ENCODE results near the gene LPXN. TPM values are rescaled to one million over a fixed set of nuclear protein-coding genes. Genes with fewer than 3 reads are reported as not detected.

The LPXN gene
- total RNA-seq, 1 experiment from 2014 or later: 2.1 TPM

DNA sequence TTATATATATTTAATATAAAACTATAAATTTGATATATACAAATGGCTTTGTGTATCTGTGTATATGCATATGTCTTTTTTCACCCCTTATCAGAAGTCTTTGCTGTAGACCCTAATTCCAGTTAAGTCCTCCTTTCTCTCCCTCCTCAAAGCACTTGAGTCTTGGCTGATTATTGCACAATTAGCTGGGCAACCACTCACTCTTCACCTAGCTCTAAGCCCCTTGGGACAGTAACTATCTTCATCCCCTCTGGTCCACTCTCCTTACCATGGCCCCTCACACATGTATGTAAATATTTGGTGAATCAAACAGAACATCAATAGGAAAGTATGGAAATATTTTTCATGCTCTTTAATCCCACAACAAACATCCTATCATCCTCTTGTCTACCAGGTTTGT is 66.8 kb downstream of the LPXN start (continued):
- TF ChIP-seq, protein P1, sequence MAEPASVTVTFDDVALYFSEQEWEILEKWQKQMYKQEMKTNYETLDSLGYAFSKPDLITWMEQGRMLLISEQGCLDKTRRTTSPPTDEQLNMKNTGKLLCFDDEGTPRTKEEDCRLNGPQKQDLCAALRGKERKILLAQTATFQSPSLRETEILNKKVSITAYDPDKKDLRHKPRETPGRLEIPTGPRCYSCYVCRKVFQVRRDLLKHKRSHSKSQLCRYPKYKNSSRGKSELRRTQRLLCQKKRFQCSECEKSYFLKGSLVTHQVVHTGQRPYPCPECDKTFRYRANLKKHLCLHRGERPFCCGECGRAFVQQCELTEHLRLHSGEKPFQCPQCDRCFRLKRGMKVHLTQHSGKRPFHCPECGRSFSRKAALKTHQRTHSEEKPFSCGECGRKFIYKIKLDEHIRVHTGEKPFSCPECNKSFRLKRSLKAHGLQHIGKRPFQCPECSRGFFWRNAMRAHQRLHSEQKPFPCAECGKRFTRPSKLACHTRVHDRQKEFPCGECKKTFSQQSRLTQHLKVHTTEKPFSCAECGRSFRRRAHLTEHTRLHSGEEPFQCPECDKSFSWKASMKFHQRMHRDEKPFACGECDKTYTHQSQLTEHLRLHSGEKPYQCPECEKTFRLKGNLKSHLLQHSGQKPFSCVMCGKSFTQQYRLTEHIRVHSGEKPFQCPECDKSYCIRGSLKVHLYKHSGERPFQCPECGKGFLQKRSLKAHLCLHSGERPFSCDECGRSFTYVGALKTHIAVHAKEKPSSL (CRISPR knock-in tag; conservative IDR thresholded peaks at IDR 0.05): no peak
- TF ChIP-seq MYBL2 (CRISPR knock-in tag; IDR thresholded peaks at IDR 0.05) (no peak), SMAD3 (CRISPR knock-in tag; IDR thresholded peaks at IDR 0.05; ENCODE audit: borderline replicate concordance) (no peak), OVOL2 (CRISPR knock-in tag; IDR thresholded peaks at IDR 0.05; ENCODE audit: borderline replicate concordance) (no peak)
- TF ChIP-seq, protein P2, sequence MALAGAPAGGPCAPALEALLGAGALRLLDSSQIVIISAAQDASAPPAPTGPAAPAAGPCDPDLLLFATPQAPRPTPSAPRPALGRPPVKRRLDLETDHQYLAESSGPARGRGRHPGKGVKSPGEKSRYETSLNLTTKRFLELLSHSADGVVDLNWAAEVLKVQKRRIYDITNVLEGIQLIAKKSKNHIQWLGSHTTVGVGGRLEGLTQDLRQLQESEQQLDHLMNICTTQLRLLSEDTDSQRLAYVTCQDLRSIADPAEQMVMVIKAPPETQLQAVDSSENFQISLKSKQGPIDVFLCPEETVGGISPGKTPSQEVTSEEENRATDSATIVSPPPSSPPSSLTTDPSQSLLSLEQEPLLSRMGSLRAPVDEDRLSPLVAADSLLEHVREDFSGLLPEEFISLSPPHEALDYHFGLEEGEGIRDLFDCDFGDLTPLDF (CRISPR knock-in tag; IDR thresholded peaks at IDR 0.05): no peak

DNA sequence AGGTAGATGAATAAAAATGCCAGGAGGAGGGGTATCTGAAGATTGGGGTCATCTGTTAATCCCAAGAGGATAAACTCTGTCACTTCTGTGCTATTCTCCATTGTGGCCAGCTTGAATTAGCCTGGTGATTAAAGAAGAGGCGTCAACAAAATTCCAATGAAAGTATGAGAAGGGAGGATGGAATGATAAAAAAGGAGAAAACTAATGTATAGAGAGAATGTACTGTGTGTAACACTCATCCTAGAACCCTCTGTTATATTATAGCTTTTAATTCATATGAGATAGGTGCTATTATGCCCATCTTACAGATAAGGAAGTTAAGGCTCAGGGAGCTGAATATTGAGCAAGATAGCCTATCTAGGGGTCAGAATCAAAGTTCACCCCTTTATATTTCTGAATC is 67.7 kb downstream of the LPXN start, which contains the start of gene OR5B21:
OR5B21 (minus strand) TSS at position 101 of the 400 bp plus-strand sequence; CDS start at position 101, 0 bp downstream.
- Mint-ChIP-seq H3K4me1 (peaks cover 13% of the 10 kb centered on the region), H3K27ac (no peak within 1 kb of the TSS), H3K9me3 (no peaks in the 10 kb centered on the region), H3K4me3 (no peak within 1 kb of the TSS), H3K27me3 (ENCODE audit: low read depth) (no peaks in the 10 kb centered on the region; the same call in 1 of the 2 replicates), H3K36me3 (no peaks in the 10 kb centered on the region)
- POLR2A ChIA-PET: no interaction called here
- DNase-seq (ENCODE audit: low spot score): no peak
- ATAC-seq: no peak
- CTCF ChIA-PET: interaction anchor here (0.9 kb wide), 1 partner anchor 551 kb away, joined by 3 read pairs; no protein-coding TSS in a partner anchor
- TF ChIP-seq HMGA2 (CRISPR knock-in tag; IDR thresholded peaks at IDR 0.05) (no peak), ZNF396 (CRISPR knock-in tag; IDR thresholded peaks at IDR 0.05; ENCODE audit: borderline replicate concordance) (no peak), ATF1 (CRISPR knock-in tag; IDR thresholded peaks at IDR 0.05) (no peak), OVOL2 (CRISPR knock-in tag; IDR thresholded peaks at IDR 0.05; ENCODE audit: borderline replicate concordance) (no peak), MYBL2 (CRISPR knock-in tag; IDR thresholded peaks at IDR 0.05) (no peak), FOXJ3 (CRISPR knock-in tag; IDR thresholded peaks at IDR 0.05; ENCODE audit: borderline replicate concordance) (no peak)
- TF ChIP-seq, protein P3, sequence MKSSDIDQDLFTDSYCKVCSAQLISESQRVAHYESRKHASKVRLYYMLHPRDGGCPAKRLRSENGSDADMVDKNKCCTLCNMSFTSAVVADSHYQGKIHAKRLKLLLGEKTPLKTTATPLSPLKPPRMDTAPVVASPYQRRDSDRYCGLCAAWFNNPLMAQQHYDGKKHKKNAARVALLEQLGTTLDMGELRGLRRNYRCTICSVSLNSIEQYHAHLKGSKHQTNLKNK (CRISPR knock-in tag; IDR thresholded peaks at IDR 0.05): no peak
- TF ChIP-seq, protein P4, sequence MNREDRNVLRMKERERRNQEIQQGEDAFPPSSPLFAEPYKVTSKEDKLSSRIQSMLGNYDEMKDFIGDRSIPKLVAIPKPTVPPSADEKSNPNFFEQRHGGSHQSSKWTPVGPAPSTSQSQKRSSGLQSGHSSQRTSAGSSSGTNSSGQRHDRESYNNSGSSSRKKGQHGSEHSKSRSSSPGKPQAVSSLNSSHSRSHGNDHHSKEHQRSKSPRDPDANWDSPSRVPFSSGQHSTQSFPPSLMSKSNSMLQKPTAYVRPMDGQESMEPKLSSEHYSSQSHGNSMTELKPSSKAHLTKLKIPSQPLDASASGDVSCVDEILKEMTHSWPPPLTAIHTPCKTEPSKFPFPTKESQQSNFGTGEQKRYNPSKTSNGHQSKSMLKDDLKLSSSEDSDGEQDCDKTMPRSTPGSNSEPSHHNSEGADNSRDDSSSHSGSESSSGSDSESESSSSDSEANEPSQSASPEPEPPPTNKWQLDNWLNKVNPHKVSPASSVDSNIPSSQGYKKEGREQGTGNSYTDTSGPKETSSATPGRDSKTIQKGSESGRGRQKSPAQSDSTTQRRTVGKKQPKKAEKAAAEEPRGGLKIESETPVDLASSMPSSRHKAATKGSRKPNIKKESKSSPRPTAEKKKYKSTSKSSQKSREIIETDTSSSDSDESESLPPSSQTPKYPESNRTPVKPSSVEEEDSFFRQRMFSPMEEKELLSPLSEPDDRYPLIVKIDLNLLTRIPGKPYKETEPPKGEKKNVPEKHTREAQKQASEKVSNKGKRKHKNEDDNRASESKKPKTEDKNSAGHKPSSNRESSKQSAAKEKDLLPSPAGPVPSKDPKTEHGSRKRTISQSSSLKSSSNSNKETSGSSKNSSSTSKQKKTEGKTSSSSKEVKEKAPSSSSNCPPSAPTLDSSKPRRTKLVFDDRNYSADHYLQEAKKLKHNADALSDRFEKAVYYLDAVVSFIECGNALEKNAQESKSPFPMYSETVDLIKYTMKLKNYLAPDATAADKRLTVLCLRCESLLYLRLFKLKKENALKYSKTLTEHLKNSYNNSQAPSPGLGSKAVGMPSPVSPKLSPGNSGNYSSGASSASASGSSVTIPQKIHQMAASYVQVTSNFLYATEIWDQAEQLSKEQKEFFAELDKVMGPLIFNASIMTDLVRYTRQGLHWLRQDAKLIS (CRISPR knock-in tag; IDR thresholded peaks at IDR 0.05; ENCODE audit: borderline replicate concordance): no peak
- TF ChIP-seq, protein P5, sequence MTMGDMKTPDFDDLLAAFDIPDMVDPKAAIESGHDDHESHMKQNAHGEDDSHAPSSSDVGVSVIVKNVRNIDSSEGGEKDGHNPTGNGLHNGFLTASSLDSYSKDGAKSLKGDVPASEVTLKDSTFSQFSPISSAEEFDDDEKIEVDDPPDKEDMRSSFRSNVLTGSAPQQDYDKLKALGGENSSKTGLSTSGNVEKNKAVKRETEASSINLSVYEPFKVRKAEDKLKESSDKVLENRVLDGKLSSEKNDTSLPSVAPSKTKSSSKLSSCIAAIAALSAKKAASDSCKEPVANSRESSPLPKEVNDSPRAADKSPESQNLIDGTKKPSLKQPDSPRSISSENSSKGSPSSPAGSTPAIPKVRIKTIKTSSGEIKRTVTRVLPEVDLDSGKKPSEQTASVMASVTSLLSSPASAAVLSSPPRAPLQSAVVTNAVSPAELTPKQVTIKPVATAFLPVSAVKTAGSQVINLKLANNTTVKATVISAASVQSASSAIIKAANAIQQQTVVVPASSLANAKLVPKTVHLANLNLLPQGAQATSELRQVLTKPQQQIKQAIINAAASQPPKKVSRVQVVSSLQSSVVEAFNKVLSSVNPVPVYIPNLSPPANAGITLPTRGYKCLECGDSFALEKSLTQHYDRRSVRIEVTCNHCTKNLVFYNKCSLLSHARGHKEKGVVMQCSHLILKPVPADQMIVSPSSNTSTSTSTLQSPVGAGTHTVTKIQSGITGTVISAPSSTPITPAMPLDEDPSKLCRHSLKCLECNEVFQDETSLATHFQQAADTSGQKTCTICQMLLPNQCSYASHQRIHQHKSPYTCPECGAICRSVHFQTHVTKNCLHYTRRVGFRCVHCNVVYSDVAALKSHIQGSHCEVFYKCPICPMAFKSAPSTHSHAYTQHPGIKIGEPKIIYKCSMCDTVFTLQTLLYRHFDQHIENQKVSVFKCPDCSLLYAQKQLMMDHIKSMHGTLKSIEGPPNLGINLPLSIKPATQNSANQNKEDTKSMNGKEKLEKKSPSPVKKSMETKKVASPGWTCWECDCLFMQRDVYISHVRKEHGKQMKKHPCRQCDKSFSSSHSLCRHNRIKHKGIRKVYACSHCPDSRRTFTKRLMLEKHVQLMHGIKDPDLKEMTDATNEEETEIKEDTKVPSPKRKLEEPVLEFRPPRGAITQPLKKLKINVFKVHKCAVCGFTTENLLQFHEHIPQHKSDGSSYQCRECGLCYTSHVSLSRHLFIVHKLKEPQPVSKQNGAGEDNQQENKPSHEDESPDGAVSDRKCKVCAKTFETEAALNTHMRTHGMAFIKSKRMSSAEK (CRISPR knock-in tag; IDR thresholded peaks at IDR 0.05; ENCODE audit: borderline replicate concordance): no peak
- TF ChIP-seq, protein P6, sequence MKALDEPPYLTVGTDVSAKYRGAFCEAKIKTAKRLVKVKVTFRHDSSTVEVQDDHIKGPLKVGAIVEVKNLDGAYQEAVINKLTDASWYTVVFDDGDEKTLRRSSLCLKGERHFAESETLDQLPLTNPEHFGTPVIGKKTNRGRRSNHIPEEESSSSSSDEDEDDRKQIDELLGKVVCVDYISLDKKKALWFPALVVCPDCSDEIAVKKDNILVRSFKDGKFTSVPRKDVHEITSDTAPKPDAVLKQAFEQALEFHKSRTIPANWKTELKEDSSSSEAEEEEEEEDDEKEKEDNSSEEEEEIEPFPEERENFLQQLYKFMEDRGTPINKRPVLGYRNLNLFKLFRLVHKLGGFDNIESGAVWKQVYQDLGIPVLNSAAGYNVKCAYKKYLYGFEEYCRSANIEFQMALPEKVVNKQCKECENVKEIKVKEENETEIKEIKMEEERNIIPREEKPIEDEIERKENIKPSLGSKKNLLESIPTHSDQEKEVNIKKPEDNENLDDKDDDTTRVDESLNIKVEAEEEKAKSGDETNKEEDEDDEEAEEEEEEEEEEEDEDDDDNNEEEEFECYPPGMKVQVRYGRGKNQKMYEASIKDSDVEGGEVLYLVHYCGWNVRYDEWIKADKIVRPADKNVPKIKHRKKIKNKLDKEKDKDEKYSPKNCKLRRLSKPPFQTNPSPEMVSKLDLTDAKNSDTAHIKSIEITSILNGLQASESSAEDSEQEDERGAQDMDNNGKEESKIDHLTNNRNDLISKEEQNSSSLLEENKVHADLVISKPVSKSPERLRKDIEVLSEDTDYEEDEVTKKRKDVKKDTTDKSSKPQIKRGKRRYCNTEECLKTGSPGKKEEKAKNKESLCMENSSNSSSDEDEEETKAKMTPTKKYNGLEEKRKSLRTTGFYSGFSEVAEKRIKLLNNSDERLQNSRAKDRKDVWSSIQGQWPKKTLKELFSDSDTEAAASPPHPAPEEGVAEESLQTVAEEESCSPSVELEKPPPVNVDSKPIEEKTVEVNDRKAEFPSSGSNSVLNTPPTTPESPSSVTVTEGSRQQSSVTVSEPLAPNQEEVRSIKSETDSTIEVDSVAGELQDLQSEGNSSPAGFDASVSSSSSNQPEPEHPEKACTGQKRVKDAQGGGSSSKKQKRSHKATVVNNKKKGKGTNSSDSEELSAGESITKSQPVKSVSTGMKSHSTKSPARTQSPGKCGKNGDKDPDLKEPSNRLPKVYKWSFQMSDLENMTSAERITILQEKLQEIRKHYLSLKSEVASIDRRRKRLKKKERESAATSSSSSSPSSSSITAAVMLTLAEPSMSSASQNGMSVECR (CRISPR knock-in tag; IDR thresholded peaks at IDR 0.05; ENCODE audit: borderline replicate concordance): no peak
- TF ChIP-seq, protein P7, sequence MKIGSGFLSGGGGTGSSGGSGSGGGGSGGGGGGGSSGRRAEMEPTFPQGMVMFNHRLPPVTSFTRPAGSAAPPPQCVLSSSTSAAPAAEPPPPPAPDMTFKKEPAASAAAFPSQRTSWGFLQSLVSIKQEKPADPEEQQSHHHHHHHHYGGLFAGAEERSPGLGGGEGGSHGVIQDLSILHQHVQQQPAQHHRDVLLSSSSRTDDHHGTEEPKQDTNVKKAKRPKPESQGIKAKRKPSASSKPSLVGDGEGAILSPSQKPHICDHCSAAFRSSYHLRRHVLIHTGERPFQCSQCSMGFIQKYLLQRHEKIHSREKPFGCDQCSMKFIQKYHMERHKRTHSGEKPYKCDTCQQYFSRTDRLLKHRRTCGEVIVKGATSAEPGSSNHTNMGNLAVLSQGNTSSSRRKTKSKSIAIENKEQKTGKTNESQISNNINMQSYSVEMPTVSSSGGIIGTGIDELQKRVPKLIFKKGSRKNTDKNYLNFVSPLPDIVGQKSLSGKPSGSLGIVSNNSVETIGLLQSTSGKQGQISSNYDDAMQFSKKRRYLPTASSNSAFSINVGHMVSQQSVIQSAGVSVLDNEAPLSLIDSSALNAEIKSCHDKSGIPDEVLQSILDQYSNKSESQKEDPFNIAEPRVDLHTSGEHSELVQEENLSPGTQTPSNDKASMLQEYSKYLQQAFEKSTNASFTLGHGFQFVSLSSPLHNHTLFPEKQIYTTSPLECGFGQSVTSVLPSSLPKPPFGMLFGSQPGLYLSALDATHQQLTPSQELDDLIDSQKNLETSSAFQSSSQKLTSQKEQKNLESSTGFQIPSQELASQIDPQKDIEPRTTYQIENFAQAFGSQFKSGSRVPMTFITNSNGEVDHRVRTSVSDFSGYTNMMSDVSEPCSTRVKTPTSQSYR (CRISPR knock-in tag; IDR thresholded peaks at IDR 0.05): no peak
- TF ChIP-seq, protein P8, sequence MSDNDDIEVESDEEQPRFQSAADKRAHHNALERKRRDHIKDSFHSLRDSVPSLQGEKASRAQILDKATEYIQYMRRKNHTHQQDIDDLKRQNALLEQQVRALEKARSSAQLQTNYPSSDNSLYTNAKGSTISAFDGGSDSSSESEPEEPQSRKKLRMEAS (CRISPR knock-in tag; IDR thresholded peaks at IDR 0.05): no peak
